Activated naive CD4-positive, alpha-beta T cell treated with anti-CD3 and anti-CD28 coated beads, Interleukin-2, amount 10 ng/mL, durations not matched to agents 7 days and 5 days (primary cell): ENCODE data around the gene RAP2A.

Source experiments
- CTCF ChIA-PET: fragments of 350-600 bp; sonication (Branson Sonifier 250); formaldehyde crosslinking; loops from one replicate; lab custom pipeline; 2021; ENCODE audit warnings: antibody characterized with exemption; lab: Charles Lee
- DNase-seq: peaks from one replicate; pipeline ENCODE4 v3.0.0-alpha.2; 2020
- H3K27ac Mint-ChIP-seq: one replicate; pipeline ENCODE4 v1.8.0; 2021; ENCODE audit warnings: mild to moderate bottlenecking, moderate library complexity, mixed read lengths
- H3K27me3 Mint-ChIP-seq: one replicate; pipeline ENCODE4 v1.8.0; 2021; ENCODE audit warnings: mild to moderate bottlenecking, mixed read lengths
- H3K36me3 Mint-ChIP-seq: one replicate; pipeline ENCODE4 v1.8.0; 2021; ENCODE audit warnings: mixed read lengths
- H3K4me1 Mint-ChIP-seq: one replicate; pipeline ENCODE4 v1.8.0; 2021; ENCODE audit warnings: mixed read lengths
- H3K4me3 Mint-ChIP-seq: one replicate; pipeline ENCODE4 v1.8.0; 2021; ENCODE audit warnings: mild to moderate bottlenecking, moderate library complexity, mixed read lengths
- H3K9me3 Mint-ChIP-seq: one replicate; pipeline ENCODE4 v1.8.0; 2021; ENCODE audit warnings: mixed read lengths

The RAP2A gene

GRCh38 chr13:97446448-97446847 is 12.5 kb downstream of the RAP2A start:
- CTCF ChIA-PET = no interaction called here
- no peaks in the 10 kb centered on the region for H3K9me3 Mint-ChIP-seq
- DNase-seq = no peak
- H3K4me3 Mint-ChIP-seq = no peak overlapping the region
- peaks cover 2% of the 10 kb centered on the region for H3K4me1 Mint-ChIP-seq
- H3K27me3 Mint-ChIP-seq = no peaks in the 10 kb centered on the region
- H3K27ac Mint-ChIP-seq = no peak overlapping the region
- peaks cover 28% of the 10 kb centered on the region for H3K36me3 Mint-ChIP-seq

- Mint-ChIP-seq H3K4me3 (no peak overlapping the region), H3K4me1 (no peaks in the 10 kb centered on the region), H3K9me3 (no peaks in the 10 kb centered on the region), H3K27me3 (no peaks in the 10 kb centered on the region), H3K27ac (no peak overlapping the region), H3K36me3 (peaks cover 30% of the 10 kb centered on the region)
- DNase-seq = no peak
- CTCF ChIA-PET = interaction anchor here (1.3 to 1.4 kb wide), 2 partner anchors 7 to 15 kb away, joined by 3 read pairs; no protein-coding TSS in a partner anchor
Observed at GRCh38 chr13:97448503-97449251, 14.7 kb downstream of the RAP2A start.

- peaks cover 8% of the 10 kb centered on the region for H3K9me3 Mint-ChIP-seq
- no peak overlapping the region for H3K4me3 Mint-ChIP-seq
- peaks cover 9% of the 10 kb centered on the region for H3K4me1 Mint-ChIP-seq
- H3K27ac Mint-ChIP-seq = no peak overlapping the region
- H3K36me3 Mint-ChIP-seq = peaks cover 23% of the 10 kb centered on the region
- no peak for DNase-seq
- CTCF ChIA-PET = no interaction called here
- no peaks in the 10 kb centered on the region for H3K27me3 Mint-ChIP-seq
Observed at GRCh38 chr13:97454699-97455098, 20.7 kb downstream of the RAP2A start.

- CTCF ChIA-PET = interaction anchor here (1.4 kb wide), 1 partner anchor 8 kb away, joined by 3 read pairs; no protein-coding TSS in a partner anchor
- Mint-ChIP-seq H3K4me1 (peaks cover 22% of the 10 kb centered on the region), H3K4me3 (no peak overlapping the region), H3K27ac (no peak overlapping the region), H3K36me3 (peaks cover 23% of the 10 kb centered on the region), H3K27me3 (no peaks in the 10 kb centered on the region), H3K9me3 (peaks cover 8% of the 10 kb centered on the region)
- no peak for DNase-seq
Observed at GRCh38 chr13:97456047-97456446, 22.1 kb downstream of the RAP2A start.

- peaks cover 17% of the 10 kb centered on the region for H3K36me3 Mint-ChIP-seq
- peaks cover 28% of the 10 kb centered on the region for H3K4me1 Mint-ChIP-seq
- H3K27me3 Mint-ChIP-seq = no peaks in the 10 kb centered on the region
- H3K4me3 Mint-ChIP-seq = no peak overlapping the region
- DNase-seq = no peak
- H3K9me3 Mint-ChIP-seq = peaks cover 8% of the 10 kb centered on the region
- CTCF ChIA-PET = interaction anchor here (1.0 kb wide), 1 partner anchor 24 kb away, joined by 4 read pairs; no protein-coding TSS in a partner anchor
- no peak overlapping the region for H3K27ac Mint-ChIP-seq
Observed at GRCh38 chr13:97459215-97459777, 25.3 kb downstream of the RAP2A start.

GRCh38 chr13:97460004-97460775 is 26.2 kb downstream of the RAP2A start:
- peaks cover 28% of the 10 kb centered on the region for H3K4me1 Mint-ChIP-seq
- no peak for DNase-seq
- H3K4me3 Mint-ChIP-seq = no peak overlapping the region
- peaks cover 3% of the 10 kb centered on the region for H3K9me3 Mint-ChIP-seq
- no peak overlapping the region for H3K27ac Mint-ChIP-seq
- peaks cover 21% of the 10 kb centered on the region for H3K36me3 Mint-ChIP-seq
- no peaks in the 10 kb centered on the region for H3K27me3 Mint-ChIP-seq
- CTCF ChIA-PET = interaction anchor here (0.6 kb wide), 1 partner anchor 351 kb away, joined by 3 read pairs; no protein-coding TSS in a partner anchor

- peaks cover 22% of the 10 kb centered on the region for H3K36me3 Mint-ChIP-seq
- no peak for DNase-seq
- no peak overlapping the region for H3K27ac Mint-ChIP-seq
- no peak overlapping the region for H3K4me3 Mint-ChIP-seq
- no peaks in the 10 kb centered on the region for H3K27me3 Mint-ChIP-seq
- CTCF ChIA-PET = interaction anchor here (0.6 kb wide), 1 partner anchor 352 kb away, joined by 3 read pairs; no protein-coding TSS in a partner anchor
- H3K4me1 Mint-ChIP-seq = peaks cover 28% of the 10 kb centered on the region
- H3K9me3 Mint-ChIP-seq = no peaks in the 10 kb centered on the region
Observed at GRCh38 chr13:97460853-97461252, 26.9 kb downstream of the RAP2A start.

GRCh38 chr13:97464561-97464960 is 30.6 kb downstream of the RAP2A start:
- Mint-ChIP-seq H3K27ac (no peak overlapping the region), H3K4me1 (peaks cover 20% of the 10 kb centered on the region), H3K9me3 (no peaks in the 10 kb centered on the region), H3K27me3 (no peaks in the 10 kb centered on the region), H3K36me3 (peaks cover 21% of the 10 kb centered on the region), H3K4me3 (no peak overlapping the region)
- no peak for DNase-seq
- CTCF ChIA-PET = no interaction called here

- CTCF ChIA-PET = no interaction called here
- H3K9me3 Mint-ChIP-seq = no peaks in the 10 kb centered on the region
Observed at GRCh38 chr13:97466722-97467121, 32.8 kb downstream of the RAP2A start.

GRCh38 chr13:97468331-97468730 is 34.4 kb downstream of the RAP2A start:
- Mint-ChIP-seq H3K9me3 (no peaks in the 10 kb centered on the region), H3K4me3 (no peak overlapping the region), H3K27me3 (no peaks in the 10 kb centered on the region), H3K36me3 (peaks cover 21% of the 10 kb centered on the region), H3K27ac (no peak overlapping the region), H3K4me1 (no peaks in the 10 kb centered on the region)
- CTCF ChIA-PET = no interaction called here
- DNase-seq = no peak

More at GRCh38 chr13:97466722-97467121, 32.8 kb downstream of the RAP2A start:
- no peaks in the 10 kb centered on the region for H3K4me1 Mint-ChIP-seq
- no peak overlapping the region for H3K4me3 Mint-ChIP-seq
- no peak for DNase-seq
- no peak overlapping the region for H3K27ac Mint-ChIP-seq
- H3K36me3 Mint-ChIP-seq = peaks cover 21% of the 10 kb centered on the region
- H3K27me3 Mint-ChIP-seq = no peaks in the 10 kb centered on the region

GRCh38 chr13:97471711-97472110 is 37.7 kb downstream of the RAP2A start:
- Mint-ChIP-seq H3K27ac (no peak overlapping the region), H3K36me3 (peaks cover 2% of the 10 kb centered on the region), H3K4me1 (no peaks in the 10 kb centered on the region), H3K4me3 (no peak overlapping the region), H3K27me3 (no peaks in the 10 kb centered on the region), H3K9me3 (peaks cover 5% of the 10 kb centered on the region)
- CTCF ChIA-PET = no interaction called here
- DNase-seq = no peak

- no peak overlapping the region for H3K27ac Mint-ChIP-seq
- no peaks in the 10 kb centered on the region for H3K4me1 Mint-ChIP-seq
- CTCF ChIA-PET = no interaction called here
- no peaks in the 10 kb centered on the region for H3K36me3 Mint-ChIP-seq
- no peak for DNase-seq
- no peak overlapping the region for H3K4me3 Mint-ChIP-seq
- H3K27me3 Mint-ChIP-seq = no peaks in the 10 kb centered on the region
- H3K9me3 Mint-ChIP-seq = peaks cover 5% of the 10 kb centered on the region
Observed at GRCh38 chr13:97474349-97474980, 40.5 kb downstream of the RAP2A start.

GRCh38 chr13:97475011-97475410 is 41.0 kb downstream of the RAP2A start:
- no peaks in the 10 kb centered on the region for H3K27me3 Mint-ChIP-seq
- CTCF ChIA-PET = no interaction called here
- no peak overlapping the region for H3K4me3 Mint-ChIP-seq
- H3K4me1 Mint-ChIP-seq = no peaks in the 10 kb centered on the region
- no peaks in the 10 kb centered on the region for H3K36me3 Mint-ChIP-seq
- DNase-seq = no peak
- peaks cover 5% of the 10 kb centered on the region for H3K9me3 Mint-ChIP-seq
- no peak overlapping the region for H3K27ac Mint-ChIP-seq

- Mint-ChIP-seq H3K4me3 (no peak overlapping the region), H3K27ac (no peak overlapping the region), H3K36me3 (no peaks in the 10 kb centered on the region), H3K9me3 (peaks cover 5% of the 10 kb centered on the region), H3K27me3 (no peaks in the 10 kb centered on the region), H3K4me1 (no peaks in the 10 kb centered on the region)
- DNase-seq = no peak
- CTCF ChIA-PET = no interaction called here
Observed at GRCh38 chr13:97477844-97478243, 43.9 kb downstream of the RAP2A start.
